Measurements from ENCODE around the gene ARPC5.

DNA sequence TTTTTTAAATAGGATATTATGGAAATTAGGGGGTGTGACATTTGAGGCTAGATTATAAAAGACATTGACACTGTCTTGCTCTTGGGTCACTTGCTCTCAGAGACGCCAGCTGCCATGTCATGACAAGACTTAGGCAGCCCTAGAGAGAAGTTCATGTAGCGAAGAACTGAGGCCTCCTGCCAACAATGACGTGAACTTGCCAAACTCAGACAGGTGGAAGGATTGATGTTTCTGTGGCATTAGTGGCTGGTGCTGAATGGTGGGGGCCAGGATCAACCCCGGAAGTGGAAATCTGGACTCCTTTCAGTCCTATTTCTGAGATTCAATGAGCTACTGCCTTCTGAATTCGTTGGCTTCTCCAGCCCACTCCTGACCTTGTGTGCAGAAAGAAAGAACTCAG, 60.0 kb downstream of the ARPC5 start:
- TF ChIP-seq, protein P1, sequence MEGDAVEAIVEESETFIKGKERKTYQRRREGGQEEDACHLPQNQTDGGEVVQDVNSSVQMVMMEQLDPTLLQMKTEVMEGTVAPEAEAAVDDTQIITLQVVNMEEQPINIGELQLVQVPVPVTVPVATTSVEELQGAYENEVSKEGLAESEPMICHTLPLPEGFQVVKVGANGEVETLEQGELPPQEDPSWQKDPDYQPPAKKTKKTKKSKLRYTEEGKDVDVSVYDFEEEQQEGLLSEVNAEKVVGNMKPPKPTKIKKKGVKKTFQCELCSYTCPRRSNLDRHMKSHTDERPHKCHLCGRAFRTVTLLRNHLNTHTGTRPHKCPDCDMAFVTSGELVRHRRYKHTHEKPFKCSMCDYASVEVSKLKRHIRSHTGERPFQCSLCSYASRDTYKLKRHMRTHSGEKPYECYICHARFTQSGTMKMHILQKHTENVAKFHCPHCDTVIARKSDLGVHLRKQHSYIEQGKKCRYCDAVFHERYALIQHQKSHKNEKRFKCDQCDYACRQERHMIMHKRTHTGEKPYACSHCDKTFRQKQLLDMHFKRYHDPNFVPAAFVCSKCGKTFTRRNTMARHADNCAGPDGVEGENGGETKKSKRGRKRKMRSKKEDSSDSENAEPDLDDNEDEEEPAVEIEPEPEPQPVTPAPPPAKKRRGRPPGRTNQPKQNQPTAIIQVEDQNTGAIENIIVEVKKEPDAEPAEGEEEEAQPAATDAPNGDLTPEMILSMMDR (IDR thresholded peaks at IDR 0.05; ENCODE audit: low read depth, low read length, poor library complexity, severe bottlenecking), result no peak
- TF ChIP-seq EZH2phosphoT487 (IDR thresholded peaks at IDR 0.05; ENCODE audit: borderline replicate concordance, low read length), result no peak

Measured in DOHH2 (cell line).